HuH-7.5 (cell line): ENCODE measurements around the gene HIRIP3.
A peak's percentile ranks its signal among the peaks of the same experiment; 100 is the strongest.
"Not testable (repeated sequence)": the region's sequence is repeated elsewhere in the genome, so short reads cannot be mapped to it uniquely, and the experiment has no call there.

Experiments used
- DNase-seq: peaks from one replicate; pipeline ENCODE4 v3.0.0; 2011; ENCODE audit warnings: low spot score

Gene HIRIP3, protein sequence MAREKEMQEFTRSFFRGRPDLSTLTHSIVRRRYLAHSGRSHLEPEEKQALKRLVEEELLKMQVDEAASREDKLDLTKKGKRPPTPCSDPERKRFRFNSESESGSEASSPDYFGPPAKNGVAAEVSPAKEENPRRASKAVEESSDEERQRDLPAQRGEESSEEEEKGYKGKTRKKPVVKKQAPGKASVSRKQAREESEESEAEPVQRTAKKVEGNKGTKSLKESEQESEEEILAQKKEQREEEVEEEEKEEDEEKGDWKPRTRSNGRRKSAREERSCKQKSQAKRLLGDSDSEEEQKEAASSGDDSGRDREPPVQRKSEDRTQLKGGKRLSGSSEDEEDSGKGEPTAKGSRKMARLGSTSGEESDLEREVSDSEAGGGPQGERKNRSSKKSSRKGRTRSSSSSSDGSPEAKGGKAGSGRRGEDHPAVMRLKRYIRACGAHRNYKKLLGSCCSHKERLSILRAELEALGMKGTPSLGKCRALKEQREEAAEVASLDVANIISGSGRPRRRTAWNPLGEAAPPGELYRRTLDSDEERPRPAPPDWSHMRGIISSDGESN

DNA sequence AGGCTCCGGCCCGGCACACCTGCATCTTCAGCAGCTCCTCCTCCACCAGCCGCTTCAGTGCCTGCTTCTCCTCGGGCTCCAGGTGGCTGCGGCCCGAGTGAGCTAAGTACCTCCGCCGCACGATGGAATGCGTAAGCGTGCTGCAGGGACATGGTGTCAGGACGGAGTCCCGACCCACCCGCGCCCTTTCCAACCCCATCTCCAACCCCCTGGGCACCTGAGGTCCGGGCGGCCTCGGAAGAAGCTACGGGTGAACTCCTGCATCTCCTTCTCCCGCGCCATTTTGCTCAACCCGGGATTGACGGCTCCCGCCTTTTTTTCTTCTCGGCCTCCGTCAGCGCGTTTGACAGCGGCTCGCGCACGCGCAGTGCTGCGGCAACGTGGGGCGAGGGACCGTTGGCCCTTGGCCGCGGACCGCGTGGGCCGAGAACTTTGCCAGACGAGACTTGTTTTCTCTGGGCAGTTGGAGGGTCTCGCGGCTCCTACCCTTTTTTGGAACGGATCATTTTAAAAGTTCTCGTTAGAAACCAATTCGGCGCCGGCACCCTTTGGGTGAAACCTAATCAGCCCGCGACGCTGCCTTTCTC, at the start of gene HIRIP3:
TSS of gene HIRIP3 (minus strand) at position 294 of the 587 bp plus-strand sequence. CDS start at position 282, 12 bp downstream.
- peak; percentile 91 for DNase-seq

DNA sequence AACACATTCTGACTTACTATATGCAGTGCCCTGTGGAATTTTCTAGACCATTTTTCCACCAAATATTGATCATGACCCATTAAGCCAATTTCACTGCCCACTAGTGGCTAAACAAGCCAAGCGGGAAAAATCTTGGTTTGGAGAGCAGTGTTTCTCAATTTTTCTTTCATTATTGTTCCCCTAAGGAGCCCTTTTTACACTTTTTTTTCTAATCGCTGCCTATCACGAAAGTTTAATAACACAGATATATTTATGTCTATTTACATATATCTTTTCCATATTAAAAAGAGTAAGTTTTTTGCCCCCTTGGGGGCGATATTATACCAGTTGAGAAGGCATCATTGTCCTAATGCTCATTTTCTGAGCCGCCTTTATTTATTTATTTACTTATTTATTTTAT, 46.4 kb upstream of the HIRIP3 start:
- DNase-seq: no peak

- not testable (repeated sequence) for DNase-seq
Measured at GRCh38 chr16:30040690-30041089, 45.3 kb upstream of the HIRIP3 start.

DNA sequence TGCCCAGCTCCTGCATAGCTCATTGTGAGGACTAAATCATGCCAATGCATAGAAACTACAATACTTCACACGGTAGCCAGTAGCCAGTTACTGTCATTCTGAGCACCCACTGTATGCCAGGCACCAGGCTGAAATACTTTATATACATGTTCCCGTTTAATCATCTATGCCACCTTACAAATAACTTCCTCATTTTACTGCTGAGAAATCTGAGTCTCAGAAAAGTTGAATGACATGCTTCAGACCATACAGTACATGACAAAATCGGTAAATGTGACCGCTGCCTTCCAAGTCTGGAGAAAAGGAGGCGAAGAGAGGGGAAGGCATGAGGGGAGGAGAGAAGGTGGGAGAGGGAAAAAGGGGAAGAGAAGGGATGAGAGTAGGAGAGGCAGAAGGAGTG, 44.8 kb upstream of the HIRIP3 start:
- DNase-seq: no peak

DNA sequence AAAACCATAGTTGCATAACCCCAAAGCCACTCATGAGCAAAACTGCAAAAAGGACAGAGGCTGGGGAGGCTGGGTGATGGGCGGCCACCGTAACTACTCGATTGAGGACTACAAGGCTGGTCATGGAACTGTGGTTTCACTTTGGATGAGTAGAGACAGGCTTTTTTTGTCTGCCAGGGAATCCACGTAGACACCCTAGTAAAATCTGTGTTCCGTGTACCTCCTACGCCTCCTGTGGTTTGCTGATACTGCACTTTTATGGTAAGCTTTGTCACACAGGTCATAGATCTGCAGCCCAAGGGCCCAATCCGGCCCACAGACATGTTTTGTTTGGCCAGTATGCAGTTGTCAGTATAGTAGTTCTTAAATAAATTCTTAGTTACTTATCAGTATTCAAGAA, 37.9 kb upstream of the HIRIP3 start:
- DNase-seq: no peak

GRCh38 chr16:30032083-30032819, 36.8 kb upstream of the HIRIP3 start:
- DNase-seq: peak; percentile 63

DNA sequence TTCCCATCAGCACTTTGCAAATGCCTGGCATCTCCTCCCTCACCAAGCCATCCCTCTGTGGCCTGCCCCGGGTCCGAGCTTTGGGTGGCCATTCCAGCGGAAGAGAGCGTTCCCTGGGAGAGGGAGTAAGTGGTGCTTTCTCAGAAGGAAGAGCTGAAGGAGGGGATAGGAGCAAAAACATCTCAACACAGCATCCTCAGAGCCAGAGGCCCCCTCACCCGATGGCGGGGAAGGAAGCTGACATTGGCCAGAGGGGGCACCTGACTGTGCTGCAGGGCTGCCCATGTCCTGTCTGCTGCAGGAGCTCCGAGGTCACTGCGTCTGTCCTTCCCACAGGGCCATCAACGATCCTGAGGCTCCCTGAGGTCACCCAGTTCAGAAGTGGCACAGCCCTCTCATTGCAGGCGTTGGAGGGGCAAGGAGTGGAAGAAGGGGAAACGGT, 36.1 kb upstream of the HIRIP3 start:
- no peak for DNase-seq

DNA sequence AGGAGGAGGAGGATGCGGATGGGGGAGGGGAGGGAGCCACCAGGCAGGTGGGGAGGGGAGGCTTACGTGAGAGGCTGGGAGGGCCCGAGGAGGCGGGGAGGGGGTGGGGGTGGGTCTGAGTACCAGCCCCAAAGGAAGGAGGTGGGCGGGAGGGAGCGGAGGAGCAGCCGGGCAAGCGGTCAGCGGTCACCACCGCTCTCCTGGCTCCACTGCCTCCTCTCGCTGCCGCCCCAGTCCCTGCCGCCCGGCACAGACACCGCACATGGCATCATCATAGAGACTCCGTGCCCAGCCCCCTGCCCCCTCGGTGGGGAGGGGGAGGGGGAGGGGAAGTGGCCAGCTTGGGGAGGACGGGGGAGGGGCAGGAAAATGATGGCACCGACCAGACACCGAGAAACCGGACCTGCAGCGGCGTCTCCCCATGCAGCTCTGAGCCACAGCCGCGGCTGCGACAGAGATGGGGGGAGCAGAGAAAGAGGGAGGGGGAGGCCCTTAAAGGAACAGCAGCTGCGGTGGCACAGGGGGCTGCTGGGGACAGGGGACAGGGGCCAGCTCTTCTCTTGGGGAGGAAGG, 35.5 kb upstream of the HIRIP3 start, which contains the start of gene TLCD3B:
TSS of gene TLCD3B (minus strand) at position 431 of the 573 bp plus-strand sequence. CDS start 744 bp downstream, outside the sequence.
- DNase-seq: no peak

- DNase-seq: no peak
Measured at GRCh38 chr16:30030011-30030685, 34.7 kb upstream of the HIRIP3 start.

DNA sequence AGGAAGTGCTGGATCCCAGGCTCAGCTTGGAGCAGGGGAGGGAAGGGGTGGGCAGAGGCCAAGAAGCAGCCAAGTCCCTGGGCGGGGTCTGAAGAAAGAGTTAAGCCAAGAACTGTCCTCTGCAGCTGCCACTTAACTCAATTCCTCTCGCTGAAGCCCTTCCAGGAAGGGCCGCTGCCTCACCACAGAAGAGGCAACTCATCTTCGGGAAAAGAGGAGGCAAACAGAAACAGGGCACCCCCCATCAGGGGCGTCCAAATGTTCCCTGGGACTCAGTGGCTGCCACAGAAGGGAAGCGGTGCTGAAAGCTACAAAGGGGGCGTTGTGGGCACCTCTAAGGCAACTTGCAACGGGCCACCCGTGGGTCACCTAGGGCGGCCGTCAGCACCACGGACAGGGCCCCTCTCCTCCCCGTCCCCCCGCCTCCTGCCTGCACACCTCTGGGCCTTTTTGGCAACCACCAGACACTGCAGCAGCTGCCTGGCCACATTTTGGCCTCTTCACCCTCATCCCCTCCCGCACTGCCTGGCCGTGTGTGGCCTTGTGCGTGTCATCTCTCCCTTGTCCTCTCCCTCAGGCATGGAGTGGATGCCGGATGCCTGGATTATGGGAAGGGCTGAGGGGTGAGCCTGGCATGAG, 33.1 kb upstream of the HIRIP3 start:
- no peak for DNase-seq

- no peak for DNase-seq
Measured at GRCh38 chr16:30027588-30028437, 32.4 kb upstream of the HIRIP3 start.

DNA sequence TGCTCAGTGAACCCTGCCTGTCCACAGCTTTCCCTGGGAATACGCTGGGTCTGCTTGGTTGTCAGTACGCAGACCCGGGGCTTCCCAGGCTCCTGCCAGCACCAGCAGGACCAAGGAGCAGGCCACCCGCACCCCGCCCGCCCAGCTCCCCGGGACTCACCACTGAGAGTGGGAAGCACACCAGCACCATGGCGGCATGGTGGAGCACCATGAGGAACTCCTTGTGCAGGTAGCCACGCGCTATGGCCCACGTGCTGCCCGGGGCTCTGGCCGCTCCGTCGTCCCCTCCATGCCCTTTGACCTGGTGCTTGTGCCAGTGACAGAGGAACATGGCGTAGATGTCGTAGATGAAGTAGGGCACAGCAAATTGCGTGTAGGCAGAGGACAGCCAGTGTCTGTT, 31.0 kb upstream of the HIRIP3 start:
- DNase-seq: no peak

- DNase-seq: no peak
Measured at GRCh38 chr16:30025574-30025973, 30.2 kb upstream of the HIRIP3 start.

- no peak for DNase-seq
Measured at GRCh38 chr16:30025156-30025555, 29.7 kb upstream of the HIRIP3 start.

GRCh38 chr16:30024451-30024850, 29.0 kb upstream of the HIRIP3 start:
- no peak for DNase-seq

DNA sequence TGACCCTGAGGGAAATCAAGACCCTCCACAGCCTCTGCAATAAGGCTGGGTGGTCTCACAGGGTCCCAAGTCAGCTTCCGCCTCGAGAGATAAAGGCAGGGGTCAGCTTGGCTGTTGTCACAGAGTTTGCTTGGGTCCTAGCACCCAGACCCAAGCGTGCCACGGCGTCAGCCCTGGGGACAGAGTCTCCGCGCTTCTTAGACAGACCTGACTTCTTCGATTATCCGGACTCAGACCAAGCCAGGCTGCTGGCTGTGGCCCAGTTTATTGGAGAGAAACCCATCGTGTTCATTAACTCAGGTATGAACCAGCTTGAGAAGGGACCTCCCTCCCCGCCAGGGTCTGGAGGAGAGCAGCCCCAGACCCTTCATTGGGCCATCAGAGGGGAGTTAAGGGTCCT, 28.2 kb upstream of the HIRIP3 start:
- DNase-seq: no peak

DNA sequence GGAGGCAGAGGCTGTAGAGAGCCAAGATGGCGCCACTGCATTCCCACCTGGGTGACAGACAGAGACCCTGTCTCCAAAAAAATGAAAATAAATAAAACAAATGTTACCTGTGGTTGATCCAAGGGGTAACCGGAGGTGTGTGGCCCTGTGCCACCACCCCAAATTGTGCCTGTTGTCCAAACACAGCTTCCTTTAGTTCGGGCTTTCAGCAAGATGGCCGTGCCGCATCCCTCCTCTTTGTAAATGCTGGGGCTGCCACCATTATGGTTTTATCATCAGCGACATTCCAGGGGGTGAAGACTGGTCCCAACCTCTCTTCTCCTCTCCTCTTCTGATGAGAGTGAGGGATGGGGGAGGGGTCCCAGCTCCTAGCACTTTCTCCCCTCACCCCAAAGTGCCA, 27.5 kb upstream of the HIRIP3 start, which contains the start of gene C16orf92:
TSS of gene C16orf92 (plus strand) at position 312 of the 400 bp plus-strand sequence. CDS start 143 bp downstream, outside the sequence.
- DNase-seq: no peak

- no peak for DNase-seq
Measured at GRCh38 chr16:30018731-30019158, 23.3 kb upstream of the HIRIP3 start.

DNA sequence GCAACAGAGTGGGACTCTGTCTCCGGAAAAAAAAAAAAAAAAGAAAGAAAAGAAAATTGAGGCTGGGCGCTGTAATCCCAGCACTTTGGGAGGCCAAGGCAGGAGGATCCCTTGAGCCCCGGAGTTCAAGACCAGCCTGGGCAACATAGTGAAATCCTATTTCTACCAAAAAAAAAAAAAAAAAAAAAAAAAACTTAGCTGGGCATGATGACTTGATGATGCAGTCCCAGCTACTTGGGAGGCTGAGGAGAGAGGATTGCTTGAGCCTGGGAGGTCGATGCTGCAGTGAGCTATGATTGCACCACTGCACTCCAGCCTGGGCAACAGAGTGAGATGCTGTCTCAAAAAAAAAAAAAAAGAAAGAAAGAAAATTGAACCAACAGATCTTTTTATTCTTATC, 22.5 kb upstream of the HIRIP3 start:
- DNase-seq: not testable (repeated sequence)

DNA sequence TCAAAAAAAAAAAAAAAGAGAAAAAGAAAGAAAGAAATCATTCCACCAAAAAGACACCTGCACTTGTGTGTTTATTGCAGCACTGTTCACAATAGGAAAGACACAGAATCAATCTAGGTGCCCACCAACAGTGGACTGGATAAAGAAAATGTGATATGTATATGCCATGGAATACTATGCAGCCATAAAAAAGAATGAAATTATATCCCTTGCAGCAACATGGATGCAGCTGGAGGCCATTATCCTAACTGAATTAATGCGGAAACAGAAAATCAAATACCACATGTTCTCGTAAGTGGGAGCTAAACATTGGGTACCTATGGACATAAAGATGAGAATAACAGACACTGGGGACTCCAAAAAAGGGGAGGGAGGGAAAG, 21.9 kb upstream of the HIRIP3 start:
- no peak for DNase-seq
